Camera-type eye (tissue), 1 donor: Measurements from ENCODE around the gene DCTD. TPM values are rescaled to one million over a fixed set of nuclear protein-coding genes. Genes with fewer than 3 reads are reported as not detected.

Source experiments
- total RNA-seq: library from RNA; depleted of rRNA; stranded (reverse); fragments of >200 nt; gene quantifications from one replicate; pipeline ENCODE4 v1.2.3, GENCODE V29; 2014

The DCTD gene
- total RNA-seq: 58.4 TPM

GRCh38 chr4:182917182-182918043 lies at the start of gene DCTD:
Gene DCTD (minus strand): TSS chr4:182917386. CDS start chr4:182915568, 1,818 bp downstream.

Other genes starting within 250 kb of the DCTD start
- 48.1 TPM for gene WWC2, start 181.9 kb upstream of the DCTD start, total RNA-seq